Activated T-cell treated with anti-CD3 and anti-CD28 coated beads for 48 hours (primary cell): ENCODE measurements around the gene RPL12.

Experiments
- DNase-seq: peaks from one replicate; pipeline ENCODE4 v3.0.0-alpha.2; 2020; ENCODE audit warnings: low read depth

RPL12 gene

GRCh38 chr9:127438394-127438793, 12.8 kb downstream of the RPL12 start:
- DNase-seq: no peak

- no peak for DNase-seq
Observed at GRCh38 chr9:127437497-127438264, 13.5 kb downstream of the RPL12 start.

GRCh38 chr9:127430415-127430814, 20.8 kb downstream of the RPL12 start:
- no peak for DNase-seq

GRCh38 chr9:127428348-127428747, 22.9 kb downstream of the RPL12 start:
- no peak for DNase-seq

- DNase-seq: no peak
Observed at GRCh38 chr9:127426756-127427155, 24.4 kb downstream of the RPL12 start.

- no peak for DNase-seq
Observed at GRCh38 chr9:127424676-127424999, 26.6 kb downstream of the RPL12 start.

- peak; percentile 92 for DNase-seq
Observed at GRCh38 chr9:127423934-127424675, 27.1 kb downstream of the RPL12 start, which contains the start of gene ZNF79. Gene ZNF79 (plus strand): TSS chr9:127424382. CDS start chr9:127424788, 406 bp downstream.

- no peak for DNase-seq
Observed at GRCh38 chr9:127423476-127423933, 27.7 kb downstream of the RPL12 start.

- DNase-seq: no peak
Observed at GRCh38 chr9:127422787-127423186, 28.4 kb downstream of the RPL12 start.

- no peak for DNase-seq
Observed at GRCh38 chr9:127422133-127422782, 28.9 kb downstream of the RPL12 start.

GRCh38 chr9:127421057-127421456, 30.1 kb downstream of the RPL12 start:
- DNase-seq: no peak

GRCh38 chr9:127419348-127419747, 31.9 kb downstream of the RPL12 start:
- no peak for DNase-seq

- DNase-seq: peak; percentile 35
Observed at GRCh38 chr9:127418037-127418471, 33.2 kb downstream of the RPL12 start.

- DNase-seq: no peak
Observed at GRCh38 chr9:127417131-127418036, 33.8 kb downstream of the RPL12 start.

GRCh38 chr9:127415657-127416056, 35.5 kb downstream of the RPL12 start:
- DNase-seq: no peak

GRCh38 chr9:127415141-127415540, 36.1 kb downstream of the RPL12 start:
- DNase-seq: no peak

GRCh38 chr9:127411122-127411521, 40.1 kb downstream of the RPL12 start:
- no peak for DNase-seq

- no peak for DNase-seq
Observed at GRCh38 chr9:127407492-127407843, 43.7 kb downstream of the RPL12 start.

GRCh38 chr9:127406799-127407491, 44.3 kb downstream of the RPL12 start:
- DNase-seq: no peak

GRCh38 chr9:127405344-127406125, 45.7 kb downstream of the RPL12 start:
- no peak for DNase-seq
